Endothelial cell of umbilical vein (primary cell): Measurements from ENCODE around the gene HLTF. TPM values are rescaled to one million over a fixed set of nuclear protein-coding genes. Genes with fewer than 3 reads are reported as not detected.

Experiments
- BruUV-seq: library from RNA; stranded (reverse); fragments of 400-500 nt; replicated peaks from 2 replicates; lab custom pipeline; 2021; lab: Mats Ljungman, UMichigan
- CTCF ChIA-PET: fragments of 300-600, 350-600 bp; sonication (Branson Sonifier 250); formaldehyde crosslinking; loops from one replicate; lab custom pipeline; 2021; ENCODE audit warnings: antibody characterized with exemption, inconsistent platforms; lab: Charles Lee
- POLR2A ChIA-PET: fragments of 300-600, 350-600 bp; sonication (Branson Sonifier 250); formaldehyde crosslinking; loops from one replicate; lab custom pipeline; 2021; ENCODE audit warnings: antibody characterized with exemption, inconsistent platforms; lab: Charles Lee
- DNase-seq: peaks from one replicate; pipeline ENCODE4 v3.0.0-alpha.2; 2011; ENCODE audit warnings: low read depth, low spot score
- FAIRE-seq: peaks from 2 replicates; lab custom pipeline; 2011; peaks lifted over from hg19 to GRCh38; lab: Jason Lieb, UNC
- H2AFZ ChIP-seq: 2 replicates; pipeline ENCODE4 v1.6.0; 2012; ENCODE audit warnings: low read depth, low read length, control low read depth, inconsistent platforms
- H3K27ac ChIP-seq: 2 replicates; pipeline ENCODE4 v1.5.1; 2011; ENCODE audit warnings: low read depth, mild to moderate bottlenecking, control low read depth, low read length, moderate library complexity; ENCODE audit not compliant: insufficient read depth
- H3K27me3 ChIP-seq, 2 experiments: 2 replicates each; pipeline versions ENCODE4 v1.6.0 to v1.6.1; 2011; ENCODE audit warnings: low read length in 2 of 2, mixed read lengths in 1 of 2; ENCODE audit not compliant: control insufficient read depth in 2 of 2, insufficient read depth in 2 of 2
- H3K36me3 ChIP-seq, 2 experiments: 2 replicates in 1 of 2; 3 replicates in 1 of 2; pipeline ENCODE4 v1.5.1; 2011; ENCODE audit warnings: low read length in 2 of 2, mild to moderate bottlenecking in 1 of 2, moderate library complexity in 1 of 2; ENCODE audit not compliant: control insufficient read depth in 2 of 2, insufficient read depth in 2 of 2; ENCODE audit errors: extremely low read depth in 1 of 2
- H3K4me1 ChIP-seq: 3 replicates; pipeline ENCODE4 v1.5.1; 2011; ENCODE audit warnings: mild to moderate bottlenecking, low read length; ENCODE audit not compliant: control insufficient read depth, insufficient read depth; ENCODE audit errors: extremely low read depth
- H3K4me2 ChIP-seq: 2 replicates; pipeline ENCODE4 v1.6.1; 2011; ENCODE audit warnings: low read length, control low read depth, mixed read lengths; ENCODE audit not compliant: insufficient read depth
- H3K4me3 ChIP-seq, 3 experiments: fragments of 200-600 bp in 1 of 3; sonication (generic), shearing (Covaris generic) in 1 of 3; replicated peaks in 1 of 3; 2 replicates each; pipeline ENCODE4 v1.5.1; 2011 to 2016; ENCODE audit warnings: control low read depth in 3 of 3, low read length in 3 of 3, mild to moderate bottlenecking in 2 of 3, inconsistent platforms in 1 of 3, low read depth in 1 of 3, moderate library complexity in 1 of 3; ENCODE audit not compliant: insufficient read depth in 1 of 3
- H3K79me2 ChIP-seq: 2 replicates; pipeline ENCODE4 v1.6.0; 2012; ENCODE audit warnings: low read length, inconsistent platforms; ENCODE audit not compliant: control insufficient read depth, insufficient read depth
- H3K9ac ChIP-seq: replicated peaks from 2 replicates; pipeline ENCODE3; 2011; ENCODE audit warnings: low read length, control low read depth; ENCODE audit not compliant: insufficient read depth; ENCODE audit errors: extremely low read depth
- H3K9me1 ChIP-seq: replicated peaks from 3 replicates; pipeline ENCODE4 v1.6.0; 2011; ENCODE audit warnings: mild to moderate bottlenecking, low read length; ENCODE audit not compliant: control insufficient read depth, insufficient read depth; ENCODE audit errors: extremely low read depth
- H3K9me3 ChIP-seq: replicated peaks from 2 replicates; pipeline ENCODE4 v1.5.1; 2012; ENCODE audit warnings: low read length, inconsistent platforms; ENCODE audit not compliant: control insufficient read depth, insufficient read depth
- H4K20me1 ChIP-seq: replicated peaks from 2 replicates; pipeline ENCODE3; 2011; ENCODE audit warnings: mild to moderate bottlenecking, low read length; ENCODE audit not compliant: control insufficient read depth, insufficient read depth; ENCODE audit errors: extremely low read depth
- CTCF ChIP-seq, 2 donors: IDR thresholded peaks; 1 replicate in 1 of 2; 2 replicates in 1 of 2; pipeline ENCODE4 v1.5.1; 2011; ENCODE audit warnings: low read length in 2 of 2, mild to moderate bottlenecking in 2 of 2, moderate library complexity in 2 of 2, control low read depth in 1 of 2, inconsistent platforms in 1 of 2, low read depth in 1 of 2; ENCODE audit not compliant: insufficient read depth in 1 of 2; ENCODE audit errors: extremely low read depth in 1 of 2
- EZH2 ChIP-seq: IDR thresholded peaks from 2 replicates; pipeline ENCODE4 v1.6.1; 2012; ENCODE audit warnings: borderline replicate concordance, low read depth, mild to moderate bottlenecking, moderate library complexity, low read length, inconsistent platforms; ENCODE audit not compliant: severe bottlenecking
- FOS ChIP-seq: IDR thresholded peaks from 2 replicates; pipeline ENCODE4 v1.6.1; 2011; ENCODE audit warnings: mild to moderate bottlenecking, low read length, moderate library complexity, borderline replicate concordance; ENCODE audit not compliant: insufficient read depth
- GATA2 ChIP-seq: IDR thresholded peaks from 2 replicates; pipeline ENCODE4 v1.7.0; 2011; ENCODE audit warnings: low read depth, mild to moderate bottlenecking, moderate library complexity, mixed read lengths, low read length; ENCODE audit not compliant: insufficient read length, insufficient read depth
- JUN ChIP-seq: IDR thresholded peaks from 2 replicates; pipeline ENCODE4 v1.6.1; 2011; ENCODE audit warnings: borderline replicate concordance, low read depth; ENCODE audit not compliant: insufficient read length, insufficient read depth
- MAX ChIP-seq: IDR thresholded peaks from 2 replicates; pipeline ENCODE4 v1.6.1; 2011; ENCODE audit not compliant: insufficient read depth, insufficient read length
- MYC ChIP-seq: IDR thresholded peaks from one replicate; pipeline ENCODE4 v1.6.1; 2011; ENCODE audit warnings: mild to moderate bottlenecking, low read depth, low read length
- POLR2A ChIP-seq: IDR thresholded peaks from 2 replicates; pipeline ENCODE4 v1.6.1; 2012; ENCODE audit warnings: low read depth, mild to moderate bottlenecking, control low read depth, low read length
- POLR2AphosphoS5 ChIP-seq: IDR thresholded peaks from 2 replicates; pipeline ENCODE4 v1.6.1; 2012; ENCODE audit warnings: low read depth, mild to moderate bottlenecking, control low read depth, low read length, moderate library complexity; ENCODE audit not compliant: insufficient read depth
- dilution Hi-C: fragments of 300-500 bp; cut with MboI; formaldehyde crosslinking; loops from one replicate; pipeline ENCODE4 v1.15.0; 2019; ENCODE audit warnings: low sequenced_read_pairs; ENCODE audit not compliant: extremely low pct_ligation_motif_present
- intact Hi-C: fragments of 100-400 bp; cut with micrococcal nuclease; formaldehyde crosslinking; loops from one replicate; pipeline ENCODE4 v1.10.0; 2022
- polyA plus RNA-seq, 4 experiments: library from polyadenylated mRNA; depleted of rRNA in 3 of 4; stranded (reverse) in 3 of 4; unstranded in 1 of 4; fragments of >200 nt; gene quantifications; 2 replicates each; pipeline versions ENCODE4 v1.2.1 to v1.2.3, GENCODE V29; 2011 to 2012; ENCODE audit warnings: missing spikeins in 1 of 4
- total RNA-seq: library from RNA; stranded (reverse); gene quantifications from 2 replicates; pipeline ENCODE4 v1.2.3, GENCODE V29; 2021

The HLTF gene
- total and polyA plus RNA-seq, 2 donors (not counting 3 experiments of a cell fraction or from before 2014, with no cell fraction given) = 8.7 to 24.6 TPM

- Histone ChIP-seq H3K36me3 (no peaks in the 10 kb centered on the region), H4K20me1 (no peaks in the 10 kb centered on the region), H3K4me1 (no peaks in the 10 kb centered on the region), H3K27ac (no peak overlapping the region), H3K9me1 (no peaks in the 10 kb centered on the region), H3K27me3 (peaks cover 0 to 2% of the 10 kb centered on the region in 2 experiments), H2AFZ (no peak overlapping the region), H3K9me3 (no peaks in the 10 kb centered on the region), H3K4me3 (no peak overlapping the region), H3K4me2 (no peak overlapping the region), H3K79me2 (no peaks in the 10 kb centered on the region), H3K9ac (no peak overlapping the region)
- BruUV-seq = no TSS peak
- FAIRE-seq = no peak
- ChIA-PET POLR2A (no interaction called here), CTCF (interaction anchor here (1.0 kb wide), 1 partner anchor 146 kb away, joined by 3 read pairs; no protein-coding TSS in a partner anchor)
- no peak for DNase-seq
- intact Hi-C loops (no loop called here), dilution Hi-C loops (no loop called here)
- no peak for TF ChIP-seq POLR2A
- TF ChIP-seq POLR2AphosphoS5 = no peak
- no peak for TF ChIP-seq FOS
- TF ChIP-seq CTCF (IDR thresholded peaks at IDR 0.05; ENCODE audit: extremely low read depth in 1 of 2, insufficient read depth in 1 of 2, low read depth in 1 of 2, low read length in 2 of 2) = no peak
- TF ChIP-seq EZH2 = no peak
- no peak for TF ChIP-seq JUN
- no peak for TF ChIP-seq GATA2
- TF ChIP-seq MYC = no peak
- no peak for TF ChIP-seq MAX
Measured at GRCh38 chr3:149101641-149102040, 15.3 kb upstream of the HLTF start.
